HEK293 (cell line): ENCODE measurements around the gene MICAL3.

Source experiments
- CTCF ChIP-seq: fragments of 450-650 bp; formaldehyde crosslinking; IDR thresholded peaks from 2 replicates; pipeline ENCODE4 v1.5.1; 2016; ENCODE audit warnings: missing biosample characterization, missing genetic modification characterization
- IKZF3 ChIP-seq: fragments of 450-650 bp; IDR thresholded peaks from 2 replicates; pipeline ENCODE4 v1.5.0; 2018; ENCODE audit warnings: missing biosample characterization, mild to moderate bottlenecking, missing genetic modification characterization, moderate library complexity
- ZNF174 ChIP-seq: fragments of 450-650 bp; formaldehyde crosslinking; IDR thresholded peaks from 2 replicates; pipeline ENCODE4 v1.5.0; 2017; ENCODE audit warnings: missing biosample characterization, mild to moderate bottlenecking, missing genetic modification characterization
- ZNF311 ChIP-seq: fragments of 450-650 bp; formaldehyde crosslinking; IDR thresholded peaks from 2 replicates; pipeline ENCODE4 v1.5.1; 2017; ENCODE audit warnings: missing biosample characterization, missing genetic modification characterization, borderline replicate concordance
- ZNF510 ChIP-seq: fragments of 450-650 bp; formaldehyde crosslinking; IDR thresholded peaks from 2 replicates; pipeline ENCODE4 v1.5.1; 2018; ENCODE audit warnings: mild to moderate bottlenecking, missing genetic modification characterization, missing biosample characterization; ENCODE audit not compliant: insufficient replicate concordance
- TF ChIP-seq, protein P1 (sequence below): fragments of 450-650 bp; formaldehyde crosslinking; IDR thresholded peaks from 2 replicates; pipeline ENCODE4 v1.5.1; 2016; ENCODE audit warnings: missing biosample characterization, missing genetic modification characterization, low read depth
- TF ChIP-seq, protein P2 (sequence below): fragments of 450-650 bp; IDR thresholded peaks from 2 replicates; pipeline ENCODE4 v1.5.1; 2018; ENCODE audit warnings: missing biosample characterization, mild to moderate bottlenecking, missing genetic modification characterization

- TF ChIP-seq CTCF (tag by site-specific recombination) (no peak), ZNF510 (tag by site-specific recombination) (no peak), ZNF174 (tag by site-specific recombination) (no peak), ZNF311 (no peak), IKZF3 (tag by site-specific recombination) (no peak)
- TF ChIP-seq, protein P1, sequence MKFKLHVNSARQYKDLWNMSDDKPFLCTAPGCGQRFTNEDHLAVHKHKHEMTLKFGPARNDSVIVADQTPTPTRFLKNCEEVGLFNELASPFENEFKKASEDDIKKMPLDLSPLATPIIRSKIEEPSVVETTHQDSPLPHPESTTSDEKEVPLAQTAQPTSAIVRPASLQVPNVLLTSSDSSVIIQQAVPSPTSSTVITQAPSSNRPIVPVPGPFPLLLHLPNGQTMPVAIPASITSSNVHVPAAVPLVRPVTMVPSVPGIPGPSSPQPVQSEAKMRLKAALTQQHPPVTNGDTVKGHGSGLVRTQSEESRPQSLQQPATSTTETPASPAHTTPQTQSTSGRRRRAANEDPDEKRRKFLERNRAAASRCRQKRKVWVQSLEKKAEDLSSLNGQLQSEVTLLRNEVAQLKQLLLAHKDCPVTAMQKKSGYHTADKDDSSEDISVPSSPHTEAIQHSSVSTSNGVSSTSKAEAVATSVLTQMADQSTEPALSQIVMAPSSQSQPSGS (tag by site-specific recombination): no peak
- TF ChIP-seq, protein P2, sequence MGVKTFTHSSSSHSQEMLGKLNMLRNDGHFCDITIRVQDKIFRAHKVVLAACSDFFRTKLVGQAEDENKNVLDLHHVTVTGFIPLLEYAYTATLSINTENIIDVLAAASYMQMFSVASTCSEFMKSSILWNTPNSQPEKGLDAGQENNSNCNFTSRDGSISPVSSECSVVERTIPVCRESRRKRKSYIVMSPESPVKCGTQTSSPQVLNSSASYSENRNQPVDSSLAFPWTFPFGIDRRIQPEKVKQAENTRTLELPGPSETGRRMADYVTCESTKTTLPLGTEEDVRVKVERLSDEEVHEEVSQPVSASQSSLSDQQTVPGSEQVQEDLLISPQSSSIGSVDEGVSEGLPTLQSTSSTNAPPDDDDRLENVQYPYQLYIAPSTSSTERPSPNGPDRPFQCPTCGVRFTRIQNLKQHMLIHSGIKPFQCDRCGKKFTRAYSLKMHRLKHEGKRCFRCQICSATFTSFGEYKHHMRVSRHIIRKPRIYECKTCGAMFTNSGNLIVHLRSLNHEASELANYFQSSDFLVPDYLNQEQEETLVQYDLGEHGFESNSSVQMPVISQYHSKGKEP: no peak
These were observed 29.8 kb downstream of the MICAL3 start for GRCh38 chr22:17994424-17995108.
